Omental fat pad (tissue), 4 donors: ENCODE results near the gene KRT1. TPM values are rescaled to one million over a fixed set of nuclear protein-coding genes. Genes with fewer than 3 reads are reported as not detected.

Experiments used
- ATAC-seq: fragments of 150-250 bp; one replicate; pipeline ENCODE4 v1.9.1; 2016; ENCODE audit warnings: mild to moderate bottlenecking, moderate library complexity; ENCODE audit not compliant: low FRiP score
- DNase-seq: peaks from one replicate; pipeline ENCODE4 v3.0.0-alpha.2; 2019; ENCODE audit warnings: low spot score
- total RNA-seq, 4 donors: library from RNA; depleted of rRNA; stranded (reverse); fragments of >200 nt; gene quantifications; one replicate each; pipeline ENCODE4 v1.1.0, GENCODE V29; 2016
- TF ChIP-seq, protein P1 (sequence below), 3 donors: fragments of 450-650 bp; IDR thresholded peaks; one replicate each; pipeline ENCODE4 v1.5.1; 2016 to 2017; ENCODE audit warnings: antibody characterized with exemption in 3 of 3, mild to moderate bottlenecking in 3 of 3, moderate library complexity in 2 of 3

Gene KRT1
- total RNA-seq, 4 donors from 2014 or later: 0.47 TPM; not detected in 3

DNA sequence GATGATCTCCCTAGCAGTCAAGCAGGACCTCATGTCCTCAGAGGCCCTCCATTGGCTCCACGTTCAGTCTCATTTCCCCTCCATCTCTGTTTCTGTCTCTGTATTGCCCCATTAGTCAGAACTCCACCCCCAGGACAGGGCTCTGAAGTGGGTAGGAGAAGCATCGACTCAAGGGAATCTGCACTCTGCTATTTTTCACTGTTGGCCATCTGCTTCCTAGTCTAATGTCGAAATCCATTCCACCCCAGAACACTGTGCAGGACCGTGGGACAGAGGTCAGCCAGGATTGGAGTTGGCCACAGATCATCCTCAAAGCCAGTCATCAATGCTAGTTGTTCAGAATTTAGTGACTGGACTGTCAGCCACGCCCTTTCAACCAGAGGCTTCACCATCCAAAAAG is 13.1 kb upstream of the KRT1 start:
- ATAC-seq: no peak
- DNase-seq: no peak
- TF ChIP-seq, protein P1, sequence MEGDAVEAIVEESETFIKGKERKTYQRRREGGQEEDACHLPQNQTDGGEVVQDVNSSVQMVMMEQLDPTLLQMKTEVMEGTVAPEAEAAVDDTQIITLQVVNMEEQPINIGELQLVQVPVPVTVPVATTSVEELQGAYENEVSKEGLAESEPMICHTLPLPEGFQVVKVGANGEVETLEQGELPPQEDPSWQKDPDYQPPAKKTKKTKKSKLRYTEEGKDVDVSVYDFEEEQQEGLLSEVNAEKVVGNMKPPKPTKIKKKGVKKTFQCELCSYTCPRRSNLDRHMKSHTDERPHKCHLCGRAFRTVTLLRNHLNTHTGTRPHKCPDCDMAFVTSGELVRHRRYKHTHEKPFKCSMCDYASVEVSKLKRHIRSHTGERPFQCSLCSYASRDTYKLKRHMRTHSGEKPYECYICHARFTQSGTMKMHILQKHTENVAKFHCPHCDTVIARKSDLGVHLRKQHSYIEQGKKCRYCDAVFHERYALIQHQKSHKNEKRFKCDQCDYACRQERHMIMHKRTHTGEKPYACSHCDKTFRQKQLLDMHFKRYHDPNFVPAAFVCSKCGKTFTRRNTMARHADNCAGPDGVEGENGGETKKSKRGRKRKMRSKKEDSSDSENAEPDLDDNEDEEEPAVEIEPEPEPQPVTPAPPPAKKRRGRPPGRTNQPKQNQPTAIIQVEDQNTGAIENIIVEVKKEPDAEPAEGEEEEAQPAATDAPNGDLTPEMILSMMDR (IDR thresholded peaks at IDR 0.05): no peak

DNA sequence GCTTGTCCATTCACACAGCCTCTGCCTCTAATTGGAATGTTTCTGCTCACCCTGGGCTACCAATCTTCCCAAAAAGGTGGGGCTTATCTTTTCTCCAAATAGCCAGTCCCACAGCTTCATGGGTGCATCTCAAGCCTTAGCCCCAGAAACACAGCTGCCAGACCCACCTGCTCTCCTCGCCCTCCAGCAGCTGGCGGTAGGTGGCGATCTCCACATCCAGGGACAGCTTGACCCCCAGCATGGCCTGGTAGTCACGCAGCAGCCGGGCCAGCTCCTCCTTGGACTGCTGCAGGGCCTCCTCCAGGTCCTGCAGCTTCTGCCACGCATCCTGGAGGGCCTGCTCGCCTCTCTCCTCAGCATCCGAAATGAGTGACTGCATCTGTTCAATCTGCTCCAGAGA is 12.0 kb upstream of the KRT1 start:
- TF ChIP-seq, protein P1 (IDR thresholded peaks at IDR 0.05): no peak
- ATAC-seq: no peak
- no peak for DNase-seq

DNA sequence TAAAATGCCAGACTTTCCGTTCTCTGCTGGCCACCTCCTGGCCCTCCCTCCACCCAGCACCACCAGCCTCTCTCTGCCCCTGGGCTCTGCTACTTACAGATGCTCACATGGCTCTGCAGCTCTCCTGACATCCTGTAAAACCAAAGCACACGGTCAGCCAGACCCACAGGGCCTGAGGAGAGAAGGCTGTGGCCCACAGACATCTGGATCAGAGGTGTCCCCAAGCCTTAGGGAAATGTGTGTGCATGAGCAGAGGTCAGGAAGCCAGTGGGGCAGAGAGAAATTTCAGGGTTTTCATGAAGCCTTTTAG is 11.6 kb upstream of the KRT1 start:
- TF ChIP-seq, protein P1 (IDR thresholded peaks at IDR 0.05): no peak
- no peak for DNase-seq

DNA sequence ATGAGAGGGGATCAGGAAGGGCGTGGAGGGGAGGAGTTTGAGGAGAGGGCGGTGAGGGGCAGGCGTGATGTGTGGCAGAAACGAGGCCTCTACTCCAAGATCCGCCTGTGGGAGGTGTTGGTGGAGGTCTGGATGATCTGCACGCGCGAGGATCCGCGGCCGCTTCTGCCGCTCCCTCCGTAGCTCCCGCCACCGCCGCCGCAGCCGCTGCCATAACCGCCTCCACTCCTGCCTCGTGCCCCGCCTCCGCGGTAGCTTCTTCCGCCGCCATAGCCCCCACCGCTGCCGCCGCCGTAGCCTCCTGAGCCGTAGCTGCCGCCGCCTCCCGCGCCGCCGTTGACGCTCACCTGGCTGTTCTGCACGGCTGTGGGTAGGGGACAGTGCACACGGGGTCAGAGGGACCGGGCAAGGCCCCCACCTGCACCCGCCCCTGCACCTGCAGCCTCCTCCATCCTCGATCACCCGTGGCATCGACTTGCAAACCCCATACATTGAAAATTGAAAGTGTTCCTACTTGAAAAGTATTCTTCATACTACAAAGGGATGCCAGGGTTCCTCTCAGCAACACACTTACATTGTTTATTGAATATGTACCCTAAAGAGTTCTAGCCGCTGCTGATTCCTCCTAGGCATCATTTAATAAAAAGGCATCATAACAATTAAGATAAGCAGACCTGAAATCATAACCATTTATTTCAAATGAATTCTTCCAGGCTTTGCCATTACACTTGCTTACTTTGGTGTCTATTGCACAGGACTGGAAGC is 11.1 kb upstream of the KRT1 start:
- no peak for DNase-seq
- TF ChIP-seq, protein P1 (IDR thresholded peaks at IDR 0.05): no peak
- peak; percentile 55 for ATAC-seq

More for the DNA sequence above, 11.6 kb upstream of the KRT1 start:
- ATAC-seq: no peak

DNA sequence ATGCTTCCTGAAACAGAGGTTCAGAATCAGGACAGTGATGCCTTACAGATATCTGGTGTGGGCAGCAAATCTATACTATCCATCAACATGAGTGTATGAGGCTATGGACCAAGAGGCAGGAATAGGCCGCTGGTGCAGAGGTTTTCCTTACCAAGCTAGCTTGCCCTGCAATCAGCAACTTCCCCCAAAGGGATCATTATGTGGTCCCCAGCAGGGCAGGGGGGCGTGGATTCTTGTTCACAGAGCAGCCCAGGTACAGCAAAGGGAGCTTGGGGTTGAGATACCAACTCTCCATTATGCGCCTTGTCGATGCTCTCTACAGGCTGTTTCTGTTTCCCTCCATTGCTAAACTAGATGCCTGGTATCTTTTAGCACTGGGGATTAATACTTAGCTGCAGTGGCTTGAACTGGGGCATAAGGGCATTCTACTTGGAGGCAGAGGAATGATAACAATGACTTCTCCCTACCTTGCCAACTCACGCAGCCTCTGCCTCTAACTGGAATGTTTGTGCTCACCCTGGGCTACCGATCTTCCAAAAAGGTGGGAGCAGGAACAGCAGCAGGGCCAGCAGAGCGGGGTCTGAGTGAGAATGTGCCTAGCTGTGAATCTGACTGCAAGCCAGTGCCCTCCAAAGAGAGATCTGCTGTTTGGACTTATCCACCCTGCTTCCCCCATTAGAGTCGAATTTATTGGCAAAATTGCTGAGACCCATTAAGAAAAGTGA is 10.3 kb upstream of the KRT1 start:
- no peak for DNase-seq
- ATAC-seq: no peak
- TF ChIP-seq, protein P1 (IDR thresholded peaks at IDR 0.05): no peak

DNA sequence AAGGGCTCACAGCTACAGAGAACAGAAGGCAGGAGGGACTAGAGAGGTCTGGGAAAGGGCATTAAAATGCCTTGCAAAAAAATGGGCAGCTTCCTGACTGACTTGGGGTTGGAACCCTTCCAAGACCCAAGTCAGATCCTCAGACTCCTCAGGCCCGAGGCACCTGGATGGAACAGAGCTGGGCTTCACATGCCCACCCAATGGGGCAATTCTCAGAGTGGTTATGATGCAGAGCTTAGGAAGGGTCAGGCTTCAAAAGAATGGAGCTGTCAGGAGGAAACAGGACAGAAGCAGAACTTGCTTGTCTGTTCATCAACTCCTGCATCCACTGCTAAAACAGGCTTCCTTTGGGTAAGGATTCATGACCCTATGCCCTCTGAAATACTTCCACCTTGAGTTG is 9.7 kb upstream of the KRT1 start:
- no peak for ATAC-seq
- TF ChIP-seq, protein P1 (IDR thresholded peaks at IDR 0.05): no peak
- no peak for DNase-seq

DNA sequence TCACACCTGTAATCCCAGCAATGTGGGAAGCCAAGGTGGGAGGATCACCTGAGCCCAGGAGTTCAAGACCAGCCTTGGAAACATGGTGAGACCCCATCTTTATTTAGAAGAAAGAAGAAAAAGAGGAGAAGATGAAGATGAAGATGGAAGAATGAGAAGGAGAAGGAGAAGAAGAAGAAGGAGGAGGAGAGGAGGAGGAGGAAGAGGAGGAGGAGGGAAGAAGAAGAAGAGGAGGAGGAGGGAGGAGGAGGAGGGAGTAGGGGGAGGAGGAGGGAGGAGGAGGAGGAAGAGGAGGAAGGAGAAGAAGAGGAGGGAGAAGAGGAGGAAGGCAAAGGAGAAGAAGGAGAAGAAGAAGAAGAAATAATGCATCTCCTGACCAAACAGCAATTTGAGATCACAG is 9.0 kb upstream of the KRT1 start:
- no peak for DNase-seq
- TF ChIP-seq, protein P1 (IDR thresholded peaks at IDR 0.05): no peak
- no peak for ATAC-seq
